GM18861 (cell line): Measurements from ENCODE around the gene FOLR2.
"Not testable (repeated sequence)": the region's sequence is repeated elsewhere in the genome, so short reads cannot be mapped to it uniquely, and the experiment has no call there.

Source experiments
- ATAC-seq: cut with Tn5 transposase; IDR thresholded peaks from one replicate; pipeline ENCODE4 v1.9.1; 2021; ENCODE audit not compliant: unreplicated experiment

Gene FOLR2

DNA sequence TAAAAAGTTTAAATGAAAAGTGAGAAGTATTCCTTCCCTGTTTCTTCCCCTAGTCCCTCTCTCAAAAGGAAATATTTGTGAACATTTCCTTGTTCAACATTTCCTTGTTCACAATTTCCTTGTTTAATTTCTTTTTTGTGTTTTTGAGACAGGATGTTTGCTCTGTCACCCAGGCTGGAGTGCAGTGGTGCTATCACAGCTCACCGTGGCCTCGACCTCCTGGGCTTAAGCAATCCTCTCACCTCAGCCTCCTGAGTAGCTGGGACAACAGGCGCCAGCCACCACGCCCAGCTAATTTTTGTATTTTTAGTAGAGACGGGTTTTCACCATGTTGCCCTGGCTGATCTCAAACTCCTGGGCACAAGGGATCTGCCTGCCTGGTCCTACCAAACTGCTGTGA, 50.4 kb downstream of the FOLR2 start:
- not testable (repeated sequence) for ATAC-seq

DNA sequence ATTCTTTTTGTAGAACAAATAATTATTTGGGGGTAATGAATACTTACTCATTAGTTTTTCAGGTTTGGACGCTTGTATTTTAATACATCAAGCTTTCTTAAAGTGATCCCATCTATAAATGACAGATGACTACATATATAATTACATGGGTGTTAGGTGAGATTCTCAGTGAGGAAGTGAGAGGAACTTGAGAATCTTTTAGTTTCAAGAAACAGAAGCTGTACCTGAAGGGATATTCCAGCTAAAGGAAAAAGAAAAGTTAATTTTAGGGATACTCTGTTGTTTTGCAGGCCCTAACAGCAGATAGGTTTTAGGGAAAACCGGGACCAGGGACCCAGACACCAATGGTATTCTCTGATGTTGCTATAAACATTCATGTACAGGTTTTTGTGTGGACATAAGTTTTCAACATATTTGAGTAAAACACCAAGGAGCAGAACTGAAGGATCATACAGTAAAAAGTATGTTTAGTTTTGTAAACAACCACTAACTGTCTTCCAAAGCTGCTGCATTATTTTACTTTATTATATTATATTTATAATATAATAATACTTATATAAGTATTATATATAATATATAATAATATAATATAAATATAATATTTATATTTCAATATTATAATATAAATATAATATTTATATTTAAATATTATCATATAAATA, 51.5 kb downstream of the FOLR2 start:
- no peak for ATAC-seq
